NCI-H1048 (cell line): ENCODE measurements around the gene CAMK2B.
"Not testable (repeated sequence)": the region's sequence is repeated elsewhere in the genome, so short reads cannot be mapped to it uniquely, and the experiment has no call there.

ENCODE experiments used
- DNase-seq: peaks from one replicate; lab custom pipeline; 2025; lab: John Stamatoyannopoulos, UW

Gene CAMK2B

GRCh38 chr7:44215531-44215930 lies 109.9 kb downstream of the CAMK2B start:
- no peak for DNase-seq

GRCh38 chr7:44213877-44214388 lies 111.5 kb downstream of the CAMK2B start:
- no peak for DNase-seq

GRCh38 chr7:44213206-44213876 lies 112.1 kb downstream of the CAMK2B start:
- DNase-seq, result no peak

GRCh38 chr7:44212581-44213184 lies 112.7 kb downstream of the CAMK2B start:
- DNase-seq, result no peak

- DNase-seq, result no peak
Observed at GRCh38 chr7:44212018-44212417, 113.4 kb downstream of the CAMK2B start.

- no peak for DNase-seq
Observed at GRCh38 chr7:44211126-44211675, 114.2 kb downstream of the CAMK2B start.

GRCh38 chr7:44210107-44210506 lies 115.3 kb downstream of the CAMK2B start:
- DNase-seq, result no peak

- DNase-seq, result no peak
Observed at GRCh38 chr7:44208085-44208484, 117.3 kb downstream of the CAMK2B start.

- no peak for DNase-seq
Observed at GRCh38 chr7:44206008-44206407, 119.4 kb downstream of the CAMK2B start.

- no peak for DNase-seq
Observed at GRCh38 chr7:44201813-44202212, 123.6 kb downstream of the CAMK2B start.

GRCh38 chr7:44200699-44201461 lies 124.5 kb downstream of the CAMK2B start, which contains the start of gene YKT6:
TSS of gene YKT6 (plus strand) at chr7:44200978. CDS start at chr7:44201136, 158 bp downstream.
- DNase-seq, result peak; percentile 95

- DNase-seq, result not testable (repeated sequence)
Observed at GRCh38 chr7:44200163-44200562, 125.2 kb downstream of the CAMK2B start.

- no peak for DNase-seq
Observed at GRCh38 chr7:44197474-44197873, 127.9 kb downstream of the CAMK2B start.

GRCh38 chr7:44196450-44196872 lies 128.9 kb downstream of the CAMK2B start:
- no peak for DNase-seq

GRCh38 chr7:44195889-44196288 lies 129.5 kb downstream of the CAMK2B start:
- DNase-seq, result no peak

GRCh38 chr7:44194562-44195145 lies 130.7 kb downstream of the CAMK2B start:
- no peak for DNase-seq

GRCh38 chr7:44194069-44194468 lies 131.3 kb downstream of the CAMK2B start:
- DNase-seq, result no peak

- no peak for DNase-seq
Observed at GRCh38 chr7:44193011-44193802, 132.2 kb downstream of the CAMK2B start.

- no peak for DNase-seq
Observed at GRCh38 chr7:44191171-44191570, 134.2 kb downstream of the CAMK2B start.

- DNase-seq, result no peak
Observed at GRCh38 chr7:44189993-44190872, 135.2 kb downstream of the CAMK2B start.
